GM10266 (cell line): Measurements from ENCODE around the gene GTF2A1L.

Source experiments
- DNase-seq: peaks from one replicate; pipeline ENCODE4 v3.0.0; 2012; ENCODE audit errors: extremely low spot score
- TF ChIP-seq, protein P1 (sequence below): IDR thresholded peaks from 2 replicates; pipeline ENCODE4 v1.5.1; 2012; ENCODE audit warnings: mild to moderate bottlenecking, low read depth; ENCODE audit not compliant: control insufficient read depth, insufficient read depth; ENCODE audit errors: missing control alignments

The GTF2A1L gene

DNA sequence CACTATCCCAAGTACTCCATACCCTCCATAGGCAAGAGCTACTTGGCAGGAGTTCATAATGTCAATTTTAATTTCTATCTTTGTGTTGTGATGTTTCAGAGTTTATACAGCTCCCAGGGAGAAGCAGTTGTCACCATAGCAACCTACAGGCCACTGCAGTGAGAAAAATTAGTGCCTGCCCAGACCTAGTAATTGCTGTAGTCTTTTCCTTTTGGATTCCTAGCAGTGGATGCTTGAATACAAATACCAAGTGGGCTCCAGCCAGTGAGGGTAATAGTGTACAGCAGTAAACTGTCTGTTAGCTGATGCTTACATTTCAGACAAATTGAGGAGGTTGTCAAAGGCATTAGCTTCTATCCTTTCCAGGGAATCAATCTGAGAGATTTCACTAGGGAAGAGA lies 111.2 kb downstream of the GTF2A1L start:
- DNase-seq: no peak
- TF ChIP-seq, protein P1, sequence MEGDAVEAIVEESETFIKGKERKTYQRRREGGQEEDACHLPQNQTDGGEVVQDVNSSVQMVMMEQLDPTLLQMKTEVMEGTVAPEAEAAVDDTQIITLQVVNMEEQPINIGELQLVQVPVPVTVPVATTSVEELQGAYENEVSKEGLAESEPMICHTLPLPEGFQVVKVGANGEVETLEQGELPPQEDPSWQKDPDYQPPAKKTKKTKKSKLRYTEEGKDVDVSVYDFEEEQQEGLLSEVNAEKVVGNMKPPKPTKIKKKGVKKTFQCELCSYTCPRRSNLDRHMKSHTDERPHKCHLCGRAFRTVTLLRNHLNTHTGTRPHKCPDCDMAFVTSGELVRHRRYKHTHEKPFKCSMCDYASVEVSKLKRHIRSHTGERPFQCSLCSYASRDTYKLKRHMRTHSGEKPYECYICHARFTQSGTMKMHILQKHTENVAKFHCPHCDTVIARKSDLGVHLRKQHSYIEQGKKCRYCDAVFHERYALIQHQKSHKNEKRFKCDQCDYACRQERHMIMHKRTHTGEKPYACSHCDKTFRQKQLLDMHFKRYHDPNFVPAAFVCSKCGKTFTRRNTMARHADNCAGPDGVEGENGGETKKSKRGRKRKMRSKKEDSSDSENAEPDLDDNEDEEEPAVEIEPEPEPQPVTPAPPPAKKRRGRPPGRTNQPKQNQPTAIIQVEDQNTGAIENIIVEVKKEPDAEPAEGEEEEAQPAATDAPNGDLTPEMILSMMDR: no peak
